GM13977 (cell line): ENCODE data around the gene SLC35A5.

ENCODE experiments used
- DNase-seq: peaks from one replicate; pipeline ENCODE4 v3.0.0; 2012; ENCODE audit warnings: low spot score
- CTCF ChIP-seq: IDR thresholded peaks from 2 replicates; pipeline ENCODE4 v1.5.1; 2012; ENCODE audit warnings: mild to moderate bottlenecking, control low read depth; ENCODE audit not compliant: insufficient read depth; ENCODE audit errors: extremely low read depth, missing control alignments
- in situ Hi-C: fragments of 300-500 bp; cut with MboI; formaldehyde crosslinking; loops from one replicate; pipeline ENCODE4 v1.12.0; 2022; ENCODE audit warnings: low sequenced_read_pairs, low pct_unique_long_range_greater_than_20kb, mixed read lengths, inconsistent platforms; ENCODE audit not compliant: unreplicated experiment

The SLC35A5 gene

GRCh38 chr3:112615989-112616731, 54.3 kb downstream of the SLC35A5 start:
- DNase-seq = no peak
- in situ Hi-C loops = no loop called here
- no peak for TF ChIP-seq CTCF

DNA sequence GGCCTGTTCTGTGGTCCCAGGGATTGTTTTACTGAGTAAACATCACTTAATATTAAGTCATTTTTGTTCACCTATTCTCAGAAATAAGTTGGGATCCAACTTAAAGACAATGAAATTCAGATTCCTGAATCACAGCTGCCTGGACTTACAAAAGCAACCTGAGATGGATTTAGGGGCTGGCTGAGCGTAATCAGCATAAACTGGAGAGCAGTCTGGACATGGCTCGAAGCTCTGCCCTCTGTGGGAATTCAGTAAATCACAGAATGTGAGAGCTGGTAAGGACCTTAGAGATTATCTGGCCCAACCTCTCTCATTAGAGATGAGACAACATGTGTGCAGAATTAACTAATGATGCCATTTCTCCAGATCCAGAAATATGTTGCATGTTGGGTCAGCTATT, 55.4 kb downstream of the SLC35A5 start:
- in situ Hi-C loops = no loop called here
- TF ChIP-seq CTCF = no peak
- DNase-seq = no peak

DNA sequence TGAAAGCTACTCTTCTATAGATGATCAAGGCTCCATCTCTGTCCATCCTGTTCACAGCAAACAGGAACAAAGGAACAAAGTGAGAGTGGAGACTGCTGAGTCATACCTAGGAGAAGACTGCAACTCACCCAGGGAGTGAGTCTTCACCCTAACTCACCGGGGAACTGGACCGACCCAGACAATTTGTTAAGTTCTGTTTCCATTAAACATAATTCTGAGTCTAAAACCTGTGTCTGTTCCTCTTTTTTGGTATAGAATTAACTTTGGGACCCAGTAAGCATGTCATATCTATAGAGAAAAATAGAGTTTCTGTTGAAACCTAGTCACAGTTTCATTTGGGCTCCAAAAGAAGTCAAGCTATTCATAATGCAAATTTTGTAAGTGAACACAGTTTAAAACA, 57.5 kb downstream of the SLC35A5 start:
- in situ Hi-C loops = no loop called here
- no peak for DNase-seq
- no peak for TF ChIP-seq CTCF

- in situ Hi-C loops = no loop called here
- DNase-seq = no peak
- no peak for TF ChIP-seq CTCF
These were observed 61.4 kb downstream of the SLC35A5 start for GRCh38 chr3:112623213-112623612.

DNA sequence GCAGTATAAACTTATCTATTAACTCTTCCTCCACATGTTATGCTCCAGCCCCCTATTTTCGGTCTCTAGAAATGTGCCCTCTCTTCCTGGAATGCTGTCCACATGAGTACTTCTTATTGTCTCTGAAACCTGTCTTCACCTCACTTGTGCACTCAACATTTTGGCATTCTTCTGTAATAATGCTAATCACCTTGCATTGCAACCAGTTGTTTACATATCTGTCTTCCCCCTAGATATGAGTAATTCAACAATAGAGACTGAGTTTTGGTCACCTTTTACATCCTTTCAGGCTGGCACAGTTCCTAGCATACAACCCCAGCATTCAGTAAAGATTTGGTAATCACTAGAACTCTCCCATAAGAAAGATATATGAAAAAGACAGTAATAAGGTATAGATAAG, 61.9 kb downstream of the SLC35A5 start:
- in situ Hi-C loops = no loop called here
- TF ChIP-seq CTCF = no peak
- no peak for DNase-seq

- DNase-seq = no peak
- in situ Hi-C loops = no loop called here
- no peak for TF ChIP-seq CTCF
These were observed 65.6 kb downstream of the SLC35A5 start for GRCh38 chr3:112627419-112627818.
